ENCODE data around the gene GIMAP5. TPM values are rescaled to one million over a fixed set of nuclear protein-coding genes. Genes with fewer than 3 reads are reported as not detected.

GIMAP5 gene
- total RNA-seq, 1 donor from 2014 or later, result not detected

- no peak overlapping the region for H3K4me3 ChIP-seq
- no peaks in the 10 kb centered on the region for H3K4me1 ChIP-seq
- TF ChIP-seq CTCF (IDR thresholded peaks at IDR 0.05), result peak; percentile 27
- TF ChIP-seq EZH2 (IDR thresholded peaks at IDR 0.05), result no peak
- TF ChIP-seq EZH2phosphoT487 (IDR thresholded peaks at IDR 0.05), result no peak
- Mint-ChIP-seq H3K4me3 (no peak overlapping the region), H3K27ac (no peak overlapping the region), H3K9me3 (peaks cover 8% of the 10 kb centered on the region), H3K36me3 (no peaks in the 10 kb centered on the region), H3K4me1 (no peaks in the 10 kb centered on the region), H3K27me3 (ENCODE audit: insufficient read depth, low read depth) (peaks cover 4% of the 10 kb centered on the region)
- no peaks in the 10 kb centered on the region for H3K9me3 ChIP-seq (ENCODE audit: low read depth)
- no peak overlapping the region for H3K4me2 ChIP-seq
- no peaks in the 10 kb centered on the region for H3F3A ChIP-seq (ENCODE audit: low read depth)
- H3K79me2 ChIP-seq (ENCODE audit: low read depth), result no peaks in the 10 kb centered on the region
- no peak overlapping the region for H3K27ac ChIP-seq
- no peak overlapping the region for H3K9ac ChIP-seq
- H3K27me3 ChIP-seq, result peaks cover 61% of the 10 kb centered on the region
- no peak overlapping the region for H2AFZ ChIP-seq (replicated peaks)
- peak; percentile 36 for DNase-seq (ENCODE audit: low spot score)
- no peaks in the 10 kb centered on the region for H3K36me3 ChIP-seq
- H4K20me1 ChIP-seq (ENCODE audit: low read depth), result no peaks in the 10 kb centered on the region
Observed at GRCh38 chr7:150756858-150757257, 19.6 kb downstream of the GIMAP5 start.

DNA sequence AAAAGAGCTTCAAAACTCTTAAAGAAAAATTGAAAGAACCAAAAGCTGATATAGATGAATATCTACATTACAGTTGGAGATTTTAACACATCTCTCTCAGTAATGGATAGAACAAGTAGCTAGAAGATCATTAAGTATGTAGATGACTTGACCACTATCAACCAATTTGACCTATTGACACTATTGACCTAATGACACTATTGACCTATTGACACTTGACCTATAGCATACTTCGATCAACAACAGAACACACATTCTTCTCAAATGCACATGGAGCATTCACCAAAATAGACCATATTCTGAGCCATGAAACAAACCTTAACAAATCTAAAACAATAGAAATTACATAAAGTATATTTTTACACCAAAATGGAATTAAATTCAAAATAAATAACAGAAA lies 22.3 kb downstream of the GIMAP5 start:
- Mint-ChIP-seq H3K4me3 (no peak overlapping the region), H3K27me3 (ENCODE audit: insufficient read depth, low read depth) (peaks cover 6% of the 10 kb centered on the region), H3K36me3 (no peaks in the 10 kb centered on the region), H3K9me3 (peaks cover 8% of the 10 kb centered on the region), H3K4me1 (no peaks in the 10 kb centered on the region), H3K27ac (no peak overlapping the region)
- Histone ChIP-seq H3K79me2 (ENCODE audit: low read depth) (no peaks in the 10 kb centered on the region), H2AFZ (replicated peaks) (no peak overlapping the region), H3K4me1 (no peaks in the 10 kb centered on the region), H3K27ac (no peak overlapping the region), H4K20me1 (ENCODE audit: low read depth) (no peaks in the 10 kb centered on the region), H3K9ac (no peak overlapping the region), H3K9me3 (ENCODE audit: low read depth) (no peaks in the 10 kb centered on the region), H3K36me3 (no peaks in the 10 kb centered on the region), H3K4me3 (no peak overlapping the region), H3F3A (ENCODE audit: low read depth) (no peaks in the 10 kb centered on the region), H3K27me3 (peaks cover 45% of the 10 kb centered on the region), H3K4me2 (no peak overlapping the region)
- TF ChIP-seq EZH2phosphoT487 (IDR thresholded peaks at IDR 0.05) (no peak), EZH2 (IDR thresholded peaks at IDR 0.05) (no peak), CTCF (IDR thresholded peaks at IDR 0.05) (no peak)
- DNase-seq (ENCODE audit: low spot score), result no peak

- TF ChIP-seq EZH2 (IDR thresholded peaks at IDR 0.05) (no peak), EZH2phosphoT487 (IDR thresholded peaks at IDR 0.05) (no peak), CTCF (IDR thresholded peaks at IDR 0.05) (no peak)
- no peak for DNase-seq (ENCODE audit: low spot score)
- H3K27me3 ChIP-seq, result no peaks in the 10 kb centered on the region
- H3K36me3 ChIP-seq, result no peaks in the 10 kb centered on the region
- H3K9ac ChIP-seq, result no peak overlapping the region
- no peak overlapping the region for H3K4me3 Mint-ChIP-seq
- H3K27me3 Mint-ChIP-seq (ENCODE audit: insufficient read depth, low read depth), result peaks cover 2% of the 10 kb centered on the region
- no peaks in the 10 kb centered on the region for H3K9me3 ChIP-seq (ENCODE audit: low read depth)
- H2AFZ ChIP-seq (replicated peaks), result no peak overlapping the region
- no peaks in the 10 kb centered on the region for H3K4me1 ChIP-seq
- H3K4me2 ChIP-seq, result no peak overlapping the region
- H3K27ac ChIP-seq, result no peak overlapping the region
- no peaks in the 10 kb centered on the region for H3K36me3 Mint-ChIP-seq
- H3K27ac Mint-ChIP-seq, result no peak overlapping the region
- no peaks in the 10 kb centered on the region for H4K20me1 ChIP-seq (ENCODE audit: low read depth)
- H3K9me3 Mint-ChIP-seq, result peaks cover 3% of the 10 kb centered on the region
- no peaks in the 10 kb centered on the region for H3K4me1 Mint-ChIP-seq
- H3K4me3 ChIP-seq, result no peak overlapping the region
- H3F3A ChIP-seq (ENCODE audit: low read depth), result no peaks in the 10 kb centered on the region
- H3K79me2 ChIP-seq (ENCODE audit: low read depth), result no peaks in the 10 kb centered on the region
Observed at GRCh38 chr7:150766334-150766709, 29.1 kb downstream of the GIMAP5 start.

All from neural progenitor cell (in vitro differentiated cells).